Neural progenitor cell (in vitro differentiated cells): ENCODE data around the gene HELZ2.

ENCODE experiments used
- CTCF ChIP-seq: fragments of 200-600 bp; sonication (generic); IDR thresholded peaks from 2 replicates; pipeline ENCODE4 v1.5.1; 2017; ENCODE audit warnings: antibody characterized with exemption, mild to moderate bottlenecking
- EZH2 ChIP-seq: fragments of 200-600 bp; sonication (generic); IDR thresholded peaks from 2 replicates; pipeline ENCODE4 v1.6.1; 2017; ENCODE audit warnings: antibody characterized with exemption, mild to moderate bottlenecking, moderate library complexity

- no peak for TF ChIP-seq EZH2
- TF ChIP-seq CTCF = no peak
Measured at GRCh38 chr20:63591147-63591533, 17.1 kb upstream of the HELZ2 start.
